MG63 (cell line): Measurements from ENCODE around the gene TMEM51. TPM values are rescaled to one million over a fixed set of nuclear protein-coding genes. Genes with fewer than 3 reads are reported as not detected.

Source experiments
- DNase-seq: peaks from one replicate; pipeline ENCODE4 v3.0.0-alpha.2; 2020
- H3K27me3 ChIP-seq: fragments of 250-450 bp; sonication (Bioruptor Pico); 2 replicates; pipeline ENCODE4 v1.5.1; 2020; ENCODE audit warnings: mild to moderate bottlenecking, moderate library complexity
- H3K36me3 ChIP-seq: fragments of 250-450 bp; sonication (Bioruptor Pico); 2 replicates; pipeline ENCODE4 v1.5.1; 2020; ENCODE audit warnings: mild to moderate bottlenecking, moderate library complexity
- H3K4me3 ChIP-seq: fragments of 250-450 bp; sonication (Bioruptor Pico); 2 replicates; pipeline ENCODE4 v1.5.1; 2020; ENCODE audit warnings: mild to moderate bottlenecking, moderate library complexity
- H3K9me3 ChIP-seq: fragments of 250-450 bp; sonication (Bioruptor Pico); 2 replicates; pipeline ENCODE4 v1.5.1; 2020; ENCODE audit warnings: mild to moderate bottlenecking, moderate library complexity
- total RNA-seq: library from RNA; depleted of rRNA; stranded (reverse); fragments of >200 nt; shearing (Covaris generic); gene quantifications from 2 replicates; pipeline ENCODE4 v1.2.3, GENCODE V29; 2014; ENCODE audit warnings: low replicate concordance; rRNA removed

Gene TMEM51, protein sequence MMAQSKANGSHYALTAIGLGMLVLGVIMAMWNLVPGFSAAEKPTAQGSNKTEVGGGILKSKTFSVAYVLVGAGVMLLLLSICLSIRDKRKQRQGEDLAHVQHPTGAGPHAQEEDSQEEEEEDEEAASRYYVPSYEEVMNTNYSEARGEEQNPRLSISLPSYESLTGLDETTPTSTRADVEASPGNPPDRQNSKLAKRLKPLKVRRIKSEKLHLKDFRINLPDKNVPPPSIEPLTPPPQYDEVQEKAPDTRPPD
- 2.8 and 4.9 TPM in 2 replicates for total RNA-seq

GRCh38 chr1:15153184-15153841 is at the start of gene TMEM51:
TSS of gene TMEM51 (plus strand) at chr1:15153747. CDS start at chr1:15215088, 61,341 bp downstream.
- Histone ChIP-seq H3K36me3 (no peaks in the 10 kb centered on the region), H3K9me3 (no peaks in the 10 kb centered on the region), H3K4me3 (peak within 1 kb of the TSS; percentile 50), H3K27me3 (peaks cover 3% of the 10 kb centered on the region)
- DNase-seq: peak; percentile 63

DNA sequence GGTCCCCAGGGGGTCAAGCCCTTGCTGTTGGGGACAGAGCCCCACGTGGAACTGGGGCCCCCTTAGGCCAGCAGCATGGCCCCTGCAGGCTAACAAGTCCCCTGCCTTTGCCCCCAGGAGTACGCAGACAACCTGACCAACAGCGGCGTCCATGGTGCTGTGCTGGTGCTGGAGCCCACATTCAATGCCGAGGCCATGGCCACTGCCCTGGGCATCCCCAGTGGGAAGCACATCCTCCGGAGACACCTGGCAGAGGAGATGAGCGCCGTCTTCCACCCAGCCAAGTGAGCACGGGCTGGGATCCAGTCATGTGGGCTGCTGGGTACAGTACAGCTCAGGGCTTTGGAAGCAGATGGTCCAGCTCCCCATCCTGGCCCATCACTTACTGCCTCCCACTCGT is 49.6 kb upstream of the TMEM51 start:
- Histone ChIP-seq H3K4me3 (no peak overlapping the region), H3K27me3 (no peaks in the 10 kb centered on the region), H3K36me3 (no peaks in the 10 kb centered on the region), H3K9me3 (no peaks in the 10 kb centered on the region; the same call in 1 of the 2 replicates)
- no peak for DNase-seq

DNA sequence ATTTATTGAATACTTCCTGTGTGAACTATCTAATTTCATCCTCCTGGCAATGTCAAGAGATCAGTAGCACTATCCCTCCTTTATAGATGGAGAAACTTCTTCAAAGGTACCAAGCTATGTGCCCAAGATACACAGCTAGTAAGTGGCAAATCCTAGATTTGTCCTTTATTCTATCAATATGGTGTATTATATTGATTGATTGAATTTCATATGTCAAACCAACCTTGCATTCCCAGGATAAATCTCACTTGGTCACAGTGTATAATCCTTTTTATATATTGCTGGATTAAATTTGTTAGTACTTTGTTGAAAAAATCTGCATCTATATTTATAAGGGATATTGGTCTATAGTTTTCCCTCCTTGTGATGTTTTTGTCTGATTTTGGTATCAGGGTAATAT is 48.8 kb upstream of the TMEM51 start:
- Histone ChIP-seq H3K36me3 (no peaks in the 10 kb centered on the region), H3K27me3 (no peaks in the 10 kb centered on the region), H3K9me3 (no peaks in the 10 kb centered on the region; the same call in 1 of the 2 replicates), H3K4me3 (no peak overlapping the region)
- DNase-seq: no peak

DNA sequence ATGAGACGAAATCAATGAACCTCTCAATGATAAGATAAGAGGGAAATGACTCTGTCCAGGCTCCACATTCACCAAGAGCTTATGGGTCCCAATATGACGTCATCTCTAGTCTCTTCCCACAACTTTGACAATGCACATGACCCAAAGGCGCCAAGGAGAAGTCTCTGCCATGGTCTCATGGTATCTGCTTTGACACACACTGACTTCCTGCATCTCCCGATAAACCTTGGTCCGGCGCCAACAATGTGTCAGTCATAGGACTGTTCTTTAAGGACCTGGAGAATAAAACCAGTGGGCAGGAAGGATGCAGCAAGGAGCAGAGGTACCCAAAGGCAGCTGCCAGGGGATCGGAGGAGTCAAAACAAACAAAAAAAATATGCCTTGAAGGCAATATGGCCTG is 46.9 kb upstream of the TMEM51 start:
- H3K36me3 ChIP-seq: no peaks in the 10 kb centered on the region
- H3K27me3 ChIP-seq: no peaks in the 10 kb centered on the region
- no peaks in the 10 kb centered on the region; the same call in 1 of the 2 replicates for H3K9me3 ChIP-seq
- H3K4me3 ChIP-seq: no peak overlapping the region
- DNase-seq: no peak

GRCh38 chr1:15107058-15107687 is 46.4 kb upstream of the TMEM51 start:
- Histone ChIP-seq H3K27me3 (no peaks in the 10 kb centered on the region), H3K4me3 (no peak overlapping the region), H3K9me3 (no peaks in the 10 kb centered on the region; the same call in 1 of the 2 replicates), H3K36me3 (no peaks in the 10 kb centered on the region)
- DNase-seq: no peak

GRCh38 chr1:15107911-15108310 is 45.6 kb upstream of the TMEM51 start:
- H3K9me3 ChIP-seq: no peaks in the 10 kb centered on the region; the same call in 1 of the 2 replicates
- H3K36me3 ChIP-seq: no peaks in the 10 kb centered on the region
- DNase-seq: no peak
- H3K27me3 ChIP-seq: no peaks in the 10 kb centered on the region
- H3K4me3 ChIP-seq: no peak overlapping the region

GRCh38 chr1:15110128-15110866 is 43.2 kb upstream of the TMEM51 start:
- H3K9me3 ChIP-seq: no peaks in the 10 kb centered on the region
- H3K4me3 ChIP-seq: no peak overlapping the region
- DNase-seq: no peak
- H3K36me3 ChIP-seq: no peaks in the 10 kb centered on the region
- H3K27me3 ChIP-seq: no peaks in the 10 kb centered on the region

GRCh38 chr1:15110867-15111230 is 42.7 kb upstream of the TMEM51 start:
- Histone ChIP-seq H3K9me3 (no peaks in the 10 kb centered on the region), H3K4me3 (no peak overlapping the region), H3K36me3 (no peaks in the 10 kb centered on the region), H3K27me3 (no peaks in the 10 kb centered on the region)
- no peak for DNase-seq

GRCh38 chr1:15113146-15113545 is 40.4 kb upstream of the TMEM51 start:
- no peak for DNase-seq
- no peaks in the 10 kb centered on the region for H3K36me3 ChIP-seq
- no peaks in the 10 kb centered on the region for H3K9me3 ChIP-seq
- H3K27me3 ChIP-seq: no peaks in the 10 kb centered on the region
- H3K4me3 ChIP-seq: no peak overlapping the region

GRCh38 chr1:15114884-15115283 is 38.7 kb upstream of the TMEM51 start:
- Histone ChIP-seq H3K9me3 (no peaks in the 10 kb centered on the region), H3K27me3 (no peaks in the 10 kb centered on the region), H3K36me3 (no peaks in the 10 kb centered on the region), H3K4me3 (no peak overlapping the region)
- DNase-seq: no peak

- no peak overlapping the region for H3K4me3 ChIP-seq
- DNase-seq: no peak
- no peaks in the 10 kb centered on the region for H3K9me3 ChIP-seq
- H3K36me3 ChIP-seq: no peaks in the 10 kb centered on the region
- H3K27me3 ChIP-seq: no peaks in the 10 kb centered on the region
Observed at GRCh38 chr1:15115542-15116330, 37.8 kb upstream of the TMEM51 start.

GRCh38 chr1:15116966-15117365 is 36.6 kb upstream of the TMEM51 start:
- Histone ChIP-seq H3K36me3 (no peaks in the 10 kb centered on the region), H3K9me3 (no peaks in the 10 kb centered on the region), H3K27me3 (no peaks in the 10 kb centered on the region), H3K4me3 (no peak overlapping the region)
- DNase-seq: no peak

DNA sequence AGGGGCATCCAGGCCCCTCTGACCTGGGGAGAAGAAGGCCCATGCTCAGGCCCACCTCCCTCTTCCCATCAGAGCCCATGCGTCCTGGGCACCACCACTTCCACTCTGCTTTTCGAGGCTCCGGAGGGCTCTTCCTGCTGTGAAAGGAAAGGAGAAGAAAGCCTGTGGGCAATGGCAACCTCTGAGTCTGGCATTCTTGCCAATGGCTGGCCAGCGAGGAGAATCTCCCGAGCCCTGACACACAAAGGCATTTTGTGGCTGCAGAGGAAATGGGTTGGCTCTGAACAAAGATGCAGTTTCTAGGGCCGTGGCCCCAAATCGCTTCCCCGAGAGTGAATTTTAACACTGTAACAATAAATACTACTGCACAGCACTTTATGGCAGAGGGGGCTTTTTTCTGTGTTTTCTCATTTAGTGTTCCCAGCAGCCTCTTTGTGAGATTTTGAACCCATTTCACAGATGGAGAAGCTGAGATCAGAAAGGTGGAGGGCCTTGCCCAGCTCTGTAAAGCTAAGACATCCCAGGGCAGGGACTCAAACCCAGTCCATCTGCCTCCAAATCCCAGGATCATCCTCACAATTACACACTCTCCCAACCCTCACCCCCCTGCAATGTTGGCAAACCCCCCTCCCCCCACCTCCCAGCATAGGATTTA is 35.7 kb upstream of the TMEM51 start:
- DNase-seq: no peak

GRCh38 chr1:15118579-15118978 is 35.0 kb upstream of the TMEM51 start:
- no peak for DNase-seq
- H3K27me3 ChIP-seq: no peaks in the 10 kb centered on the region
- H3K4me3 ChIP-seq: no peak overlapping the region
- H3K9me3 ChIP-seq: no peaks in the 10 kb centered on the region
- no peaks in the 10 kb centered on the region for H3K36me3 ChIP-seq

More for the DNA sequence above, 35.7 kb upstream of the TMEM51 start:
- Histone ChIP-seq H3K36me3 (no peaks in the 10 kb centered on the region), H3K27me3 (no peaks in the 10 kb centered on the region), H3K9me3 (no peaks in the 10 kb centered on the region), H3K4me3 (no peak overlapping the region)

DNA sequence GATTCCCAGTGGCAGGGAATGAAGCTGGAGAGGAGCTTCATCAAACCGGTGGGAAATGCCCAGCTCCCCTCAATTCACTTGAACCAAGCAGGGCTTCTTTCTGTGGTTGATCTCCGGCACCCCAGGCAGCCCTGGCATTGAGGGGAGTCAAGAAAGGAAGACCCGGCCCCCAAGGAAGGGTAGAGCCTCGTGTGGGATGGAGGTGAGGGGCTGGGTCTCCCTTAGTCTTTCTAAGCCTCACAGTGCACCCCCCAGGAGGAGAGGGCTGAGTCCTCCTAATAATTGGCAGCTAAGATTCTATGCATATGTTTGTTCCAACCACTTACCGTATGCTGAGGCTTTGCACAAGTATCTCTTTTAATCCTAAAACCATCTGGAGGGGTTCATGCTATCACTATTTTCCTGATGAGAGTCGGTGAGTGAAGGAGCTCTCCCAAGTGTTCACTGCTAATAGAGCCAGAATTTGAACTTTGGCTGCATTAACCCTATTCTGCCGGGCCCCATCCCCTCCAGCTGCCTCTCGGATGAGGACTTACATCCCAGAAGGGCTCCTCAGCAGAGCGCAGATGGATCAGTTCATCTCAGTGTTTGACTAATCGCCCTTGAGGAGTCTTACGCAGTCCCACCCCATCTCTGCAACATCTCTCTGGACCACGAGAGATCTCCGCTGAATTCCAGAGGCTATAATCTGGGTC is 33.1 kb upstream of the TMEM51 start:
- no peaks in the 10 kb centered on the region for H3K36me3 ChIP-seq
- no peak overlapping the region for H3K4me3 ChIP-seq
- no peaks in the 10 kb centered on the region for H3K9me3 ChIP-seq
- no peaks in the 10 kb centered on the region for H3K27me3 ChIP-seq
- DNase-seq: no peak
